ENCODE results near the gene CCT6A. TPM values are rescaled to one million over a fixed set of nuclear protein-coding genes. Genes with fewer than 3 reads are reported as not detected.

The CCT6A gene, protein sequence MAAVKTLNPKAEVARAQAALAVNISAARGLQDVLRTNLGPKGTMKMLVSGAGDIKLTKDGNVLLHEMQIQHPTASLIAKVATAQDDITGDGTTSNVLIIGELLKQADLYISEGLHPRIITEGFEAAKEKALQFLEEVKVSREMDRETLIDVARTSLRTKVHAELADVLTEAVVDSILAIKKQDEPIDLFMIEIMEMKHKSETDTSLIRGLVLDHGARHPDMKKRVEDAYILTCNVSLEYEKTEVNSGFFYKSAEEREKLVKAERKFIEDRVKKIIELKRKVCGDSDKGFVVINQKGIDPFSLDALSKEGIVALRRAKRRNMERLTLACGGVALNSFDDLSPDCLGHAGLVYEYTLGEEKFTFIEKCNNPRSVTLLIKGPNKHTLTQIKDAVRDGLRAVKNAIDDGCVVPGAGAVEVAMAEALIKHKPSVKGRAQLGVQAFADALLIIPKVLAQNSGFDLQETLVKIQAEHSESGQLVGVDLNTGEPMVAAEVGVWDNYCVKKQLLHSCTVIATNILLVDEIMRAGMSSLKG
- 76.1 and 92.5 TPM in 2 replicates for total RNA-seq

DNA sequence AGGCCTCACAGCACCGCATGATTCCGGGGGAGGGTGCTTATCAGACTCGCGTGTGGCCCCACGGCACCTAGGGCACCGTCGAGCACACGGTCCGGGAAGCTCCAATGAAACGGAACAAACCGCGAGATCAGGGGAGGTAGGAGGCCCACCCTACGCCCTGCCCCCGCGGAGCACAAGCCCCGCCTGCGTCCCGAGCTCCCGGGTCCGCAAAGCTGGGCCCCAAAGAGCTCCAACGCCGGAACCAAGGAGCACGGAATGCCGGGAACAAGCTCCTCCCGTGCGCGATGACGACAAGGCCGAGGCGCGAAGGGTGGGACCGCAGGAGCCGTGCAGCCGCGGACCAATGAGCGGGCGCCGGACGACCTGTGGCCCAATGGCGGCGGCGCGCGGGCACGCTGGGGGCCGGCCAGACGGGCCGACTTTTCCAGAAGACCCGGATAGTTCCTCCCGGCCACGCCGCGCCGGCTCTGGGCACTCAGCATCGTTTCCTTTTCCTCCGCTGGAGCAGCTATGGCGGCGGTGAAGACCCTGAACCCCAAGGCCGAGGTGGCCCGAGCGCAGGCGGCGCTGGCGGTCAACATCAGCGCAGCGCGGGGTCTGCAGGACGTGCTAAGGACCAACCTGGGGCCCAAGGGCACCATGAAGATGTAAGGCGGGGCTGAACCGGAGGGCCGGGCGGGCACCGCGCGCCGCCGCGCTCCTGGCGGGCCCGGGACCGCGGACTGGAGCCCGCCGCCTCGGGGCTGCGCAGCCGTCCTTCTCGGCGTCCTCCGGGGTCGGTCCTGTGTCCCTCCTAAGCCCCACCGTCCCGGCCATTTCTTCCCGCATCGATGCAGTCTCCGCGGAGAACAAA, at the start of gene CCT6A, which contains the start of gene PSPH:
Gene CCT6A (plus strand): TSS at position 427 of the 853 bp plus-strand sequence. CDS start 84 bp downstream, at position 511.
Gene PSPH (minus strand): TSS at position 106 of the 853 bp plus-strand sequence. CDS start 30,232 bp downstream, outside the sequence.

DNA sequence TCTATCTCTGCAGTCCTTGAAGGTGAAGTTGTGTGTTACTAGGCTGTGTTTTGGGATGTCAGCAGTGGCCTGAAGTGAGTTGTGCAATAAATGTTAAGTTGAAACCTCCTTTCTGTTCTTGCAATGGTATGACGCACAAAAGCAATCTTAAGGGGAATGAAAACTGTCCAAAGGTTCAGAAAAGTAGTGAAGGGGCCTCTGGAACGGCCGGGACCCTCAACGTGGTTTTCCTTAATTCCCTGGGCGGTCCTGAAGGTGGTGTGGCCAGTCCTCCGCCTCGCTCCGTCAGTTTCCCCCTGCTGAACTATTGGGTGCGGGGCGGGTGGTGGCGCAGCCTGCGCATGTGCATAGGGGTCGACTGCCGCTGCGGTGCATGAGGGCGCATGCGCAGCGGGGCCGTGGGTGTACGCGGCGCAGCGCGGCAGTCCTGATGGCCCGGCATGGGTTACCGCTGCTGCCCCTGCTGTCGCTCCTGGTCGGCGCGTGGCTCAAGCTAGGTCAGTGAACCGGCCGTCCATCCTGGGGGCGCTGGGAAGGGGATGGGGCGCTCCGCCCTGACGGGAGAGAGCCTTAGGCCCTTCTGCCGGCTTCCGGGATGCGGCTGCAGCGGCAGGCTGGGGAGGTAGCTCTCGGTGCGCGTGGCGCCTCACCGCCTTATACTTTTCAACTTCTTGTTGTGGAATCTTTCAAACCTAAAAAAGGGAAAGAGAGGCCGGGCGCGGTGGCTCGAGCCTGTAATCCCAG, 12.5 kb downstream of the CCT6A start, which contains the start of gene SUMF2:
Gene SUMF2 (plus strand): TSS at position 405 of the 744 bp plus-strand sequence. CDS start 26 bp downstream, at position 431.

DNA sequence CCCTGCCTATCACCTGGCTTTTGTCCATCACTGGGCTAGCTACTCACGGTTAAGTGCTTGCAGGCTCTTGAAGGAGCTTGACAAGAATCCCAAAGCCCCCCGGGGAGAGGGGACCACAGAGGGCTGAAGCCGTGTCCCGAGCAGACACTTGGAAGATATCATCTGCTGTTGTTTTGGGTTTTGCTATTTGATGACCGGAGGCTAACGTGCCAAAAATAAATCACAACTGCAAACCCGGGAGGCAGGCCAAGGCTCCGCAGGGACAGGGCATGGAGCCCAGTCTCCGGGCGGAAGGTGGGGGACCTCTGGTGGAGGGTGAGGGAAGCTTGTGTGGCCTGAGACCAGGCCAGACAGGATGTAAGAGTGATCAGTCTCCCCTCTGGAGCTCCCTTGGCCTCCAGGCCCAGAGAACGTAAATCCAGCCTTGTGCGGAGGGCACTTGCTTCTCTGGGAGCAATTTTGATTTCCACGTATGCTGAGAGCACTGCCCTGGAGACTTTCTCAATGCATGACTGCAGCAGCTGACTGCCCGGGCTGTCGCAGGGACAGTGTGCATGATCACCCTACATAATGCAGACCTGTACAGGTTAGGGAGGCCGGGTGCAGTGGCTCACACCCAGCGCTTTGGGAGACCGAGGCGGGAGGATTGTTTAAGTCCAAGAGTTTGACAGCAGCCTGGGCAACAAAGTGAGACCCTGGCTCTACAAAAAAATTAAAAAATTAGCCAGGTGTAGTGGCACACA, 41.4 kb downstream of the CCT6A start, which contains the start of gene PHKG1:
Gene PHKG1 (minus strand): TSS at position 164 of the 743 bp plus-strand sequence. CDS start 4,011 bp downstream, outside the sequence.

DNA sequence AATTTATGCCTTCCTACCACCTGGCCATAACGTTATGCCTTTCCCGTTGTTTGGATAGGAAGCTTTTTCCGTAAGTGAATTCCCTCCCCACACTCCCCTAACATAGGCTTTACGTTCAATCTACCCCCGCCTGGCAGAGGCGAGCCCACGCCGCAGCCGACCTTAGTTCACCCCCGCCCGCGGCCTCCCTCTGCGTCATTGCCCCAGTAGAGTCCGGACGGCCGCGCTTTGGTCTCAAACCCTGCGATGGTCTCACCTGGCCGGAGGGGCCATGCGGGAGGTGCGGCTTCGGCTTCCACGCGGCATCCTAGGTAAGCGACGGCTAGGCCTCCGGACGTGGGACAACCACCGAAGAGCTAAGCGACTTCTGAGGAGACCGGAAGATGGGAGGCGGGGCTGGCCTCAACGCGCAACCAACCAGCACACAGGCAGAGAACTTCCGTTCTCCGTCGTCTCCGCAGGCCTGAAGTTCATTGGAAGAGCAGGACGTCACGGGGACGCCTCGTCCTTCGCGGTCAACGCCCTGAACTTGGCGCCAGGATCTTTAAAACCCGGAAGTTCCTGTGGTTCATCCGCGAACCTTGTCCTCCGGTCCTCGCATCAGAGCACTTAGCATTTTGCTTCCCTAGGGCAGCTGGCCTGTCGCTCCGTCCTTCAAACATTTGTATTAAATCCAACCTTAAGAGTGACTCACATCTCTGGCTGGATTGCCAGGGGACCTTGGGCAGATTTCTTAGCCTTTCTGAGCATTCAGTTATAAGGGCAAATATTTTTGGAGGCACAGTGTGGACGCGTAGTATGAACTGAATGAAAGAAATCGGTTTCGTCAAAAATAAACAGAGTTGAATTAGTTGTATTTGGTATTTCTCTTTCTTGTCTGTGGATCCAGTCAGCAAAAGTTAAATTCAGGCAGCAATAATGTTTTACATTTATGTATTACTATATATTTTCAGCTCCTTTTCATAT, 54.8 kb downstream of the CCT6A start, which contains the start of gene CHCHD2:
Gene CHCHD2 (minus strand): TSS at position 369 of the 966 bp plus-strand sequence. CDS start 63 bp downstream, at position 306.

Other genes starting within 250 kb of the CCT6A start
- not detected in 2 replicates for gene SEPTIN14, start 189.0 kb upstream of the CCT6A start, total RNA-seq
- 0.77 and 2.7 TPM in 2 replicates for gene ZNF713, start 164.3 kb upstream of the CCT6A start, total RNA-seq
- gene MRPS17, start 99.9 kb upstream of the CCT6A start, total RNA-seq: 12.0 and 12.9 TPM in 2 replicates
- gene NIPSNAP2, start 87.2 kb upstream of the CCT6A start, total RNA-seq: 35.8 and 55.8 TPM in 2 replicates
- 38.5 and 69.6 TPM in 2 replicates for gene PSPH, start 321 bp upstream of the CCT6A start, total RNA-seq
- 130 and 163 TPM in 2 replicates for gene SUMF2, start 12.5 kb downstream of the CCT6A start, total RNA-seq
- gene PHKG1, start 41.2 kb downstream of the CCT6A start, total RNA-seq: 0.09 and 0.12 TPM in 2 replicates
- 339 and 391 TPM in 2 replicates for gene CHCHD2, start 54.7 kb downstream of the CCT6A start, total RNA-seq
- not detected in 2 replicates for gene NUPR2, start 64.7 kb downstream of the CCT6A start, total RNA-seq